OCI-M1 (cell line): ENCODE results near the gene B4GALNT4.
"Not testable (repeated sequence)": the region's sequence is repeated elsewhere in the genome, so short reads cannot be mapped to it uniquely, and the experiment has no call there.

ENCODE experiments used
- DNase-seq: peaks from one replicate; lab custom pipeline; 2025; lab: John Stamatoyannopoulos, UW

Gene B4GALNT4, protein sequence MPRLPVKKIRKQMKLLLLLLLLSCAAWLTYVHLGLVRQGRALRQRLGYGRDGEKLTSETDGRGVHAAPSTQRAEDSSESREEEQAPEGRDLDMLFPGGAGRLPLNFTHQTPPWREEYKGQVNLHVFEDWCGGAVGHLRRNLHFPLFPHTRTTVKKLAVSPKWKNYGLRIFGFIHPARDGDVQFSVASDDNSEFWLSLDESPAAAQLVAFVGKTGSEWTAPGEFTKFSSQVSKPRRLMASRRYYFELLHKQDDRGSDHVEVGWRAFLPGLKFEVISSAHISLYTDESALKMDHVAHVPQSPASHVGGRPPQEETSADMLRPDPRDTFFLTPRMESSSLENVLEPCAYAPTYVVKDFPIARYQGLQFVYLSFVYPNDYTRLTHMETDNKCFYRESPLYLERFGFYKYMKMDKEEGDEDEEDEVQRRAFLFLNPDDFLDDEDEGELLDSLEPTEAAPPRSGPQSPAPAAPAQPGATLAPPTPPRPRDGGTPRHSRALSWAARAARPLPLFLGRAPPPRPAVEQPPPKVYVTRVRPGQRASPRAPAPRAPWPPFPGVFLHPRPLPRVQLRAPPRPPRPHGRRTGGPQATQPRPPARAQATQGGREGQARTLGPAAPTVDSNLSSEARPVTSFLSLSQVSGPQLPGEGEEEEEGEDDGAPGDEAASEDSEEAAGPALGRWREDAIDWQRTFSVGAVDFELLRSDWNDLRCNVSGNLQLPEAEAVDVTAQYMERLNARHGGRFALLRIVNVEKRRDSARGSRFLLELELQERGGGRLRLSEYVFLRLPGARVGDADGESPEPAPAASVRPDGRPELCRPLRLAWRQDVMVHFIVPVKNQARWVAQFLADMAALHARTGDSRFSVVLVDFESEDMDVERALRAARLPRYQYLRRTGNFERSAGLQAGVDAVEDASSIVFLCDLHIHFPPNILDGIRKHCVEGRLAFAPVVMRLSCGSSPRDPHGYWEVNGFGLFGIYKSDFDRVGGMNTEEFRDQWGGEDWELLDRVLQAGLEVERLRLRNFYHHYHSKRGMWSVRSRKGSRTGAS

DNA sequence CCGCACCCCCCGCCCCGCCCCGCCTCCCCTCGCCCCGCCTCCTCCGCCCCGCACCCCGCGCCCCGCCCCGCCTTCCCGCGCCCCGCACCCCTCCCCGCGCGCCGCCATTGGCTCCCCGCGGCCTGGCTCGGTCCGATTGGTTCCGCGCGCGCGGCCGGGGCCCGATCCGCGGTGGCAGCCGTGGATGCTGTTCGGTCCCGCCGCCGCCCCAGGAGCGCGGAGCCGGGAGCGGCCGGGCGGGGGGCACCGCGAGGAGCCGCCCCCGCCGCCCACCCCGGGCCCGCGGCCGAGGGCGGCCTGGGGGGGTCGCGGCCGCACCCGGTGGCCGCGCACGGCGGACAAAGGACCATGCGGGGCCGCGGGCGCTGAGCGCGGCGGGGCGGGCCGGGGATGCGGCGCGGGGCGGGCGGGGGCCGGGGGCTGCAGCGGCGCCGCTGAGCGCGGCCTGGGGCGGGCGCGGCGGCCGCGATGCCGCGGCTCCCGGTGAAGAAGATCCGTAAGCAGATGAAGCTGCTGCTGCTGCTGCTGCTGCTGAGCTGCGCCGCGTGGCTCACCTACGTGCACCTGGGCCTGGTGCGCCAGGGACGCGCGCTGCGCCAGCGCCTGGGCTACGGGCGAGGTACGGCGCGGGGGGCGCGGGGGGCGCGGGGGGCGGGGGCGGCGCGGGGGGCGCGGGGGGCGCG, at the start of gene B4GALNT4:
B4GALNT4 (plus strand) TSS at position 164 of the 683 bp plus-strand sequence; CDS start at position 469, 305 bp downstream.
- DNase-seq, result no peak

DNA sequence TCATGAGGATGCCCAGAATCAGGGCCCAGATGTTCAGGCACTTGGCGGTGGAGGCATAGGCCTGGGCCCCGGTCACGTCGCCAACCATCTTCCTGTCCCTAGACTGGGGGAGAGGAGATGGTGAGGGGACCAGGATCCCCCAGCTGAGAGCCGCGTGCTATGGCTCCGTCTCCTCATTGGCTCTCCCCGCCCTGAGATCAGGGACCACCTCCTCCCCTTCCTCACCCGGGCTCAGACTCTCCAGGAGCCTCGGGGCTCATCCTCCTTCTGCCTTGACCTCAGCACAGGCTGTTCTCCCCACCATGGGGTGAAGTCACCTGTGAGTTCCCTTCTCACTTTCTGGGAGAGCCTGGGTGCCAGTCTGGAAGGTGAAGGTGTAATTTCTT, 49.4 kb upstream of the B4GALNT4 start:
- DNase-seq, result not testable (repeated sequence)

DNA sequence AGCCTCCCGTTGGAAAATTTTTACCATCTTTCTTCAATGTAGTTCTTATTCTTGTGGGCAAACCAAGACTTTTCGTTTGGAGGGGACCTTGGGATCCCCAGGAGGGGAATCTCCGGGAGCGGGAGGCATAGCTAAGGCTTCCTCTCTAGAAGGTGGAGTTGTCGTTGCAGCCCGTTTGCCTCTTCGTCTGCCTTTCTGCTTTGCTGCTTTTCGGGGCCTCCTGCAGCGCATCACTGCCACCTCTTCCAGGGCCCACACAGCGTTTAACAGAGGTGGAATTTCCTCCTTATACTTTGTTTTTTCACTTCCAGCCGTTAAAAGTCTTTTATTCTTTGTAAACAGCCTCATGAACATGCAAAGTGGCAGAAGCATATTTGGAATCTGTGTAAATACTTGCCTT, 45.1 kb upstream of the B4GALNT4 start:
- no peak for DNase-seq

DNA sequence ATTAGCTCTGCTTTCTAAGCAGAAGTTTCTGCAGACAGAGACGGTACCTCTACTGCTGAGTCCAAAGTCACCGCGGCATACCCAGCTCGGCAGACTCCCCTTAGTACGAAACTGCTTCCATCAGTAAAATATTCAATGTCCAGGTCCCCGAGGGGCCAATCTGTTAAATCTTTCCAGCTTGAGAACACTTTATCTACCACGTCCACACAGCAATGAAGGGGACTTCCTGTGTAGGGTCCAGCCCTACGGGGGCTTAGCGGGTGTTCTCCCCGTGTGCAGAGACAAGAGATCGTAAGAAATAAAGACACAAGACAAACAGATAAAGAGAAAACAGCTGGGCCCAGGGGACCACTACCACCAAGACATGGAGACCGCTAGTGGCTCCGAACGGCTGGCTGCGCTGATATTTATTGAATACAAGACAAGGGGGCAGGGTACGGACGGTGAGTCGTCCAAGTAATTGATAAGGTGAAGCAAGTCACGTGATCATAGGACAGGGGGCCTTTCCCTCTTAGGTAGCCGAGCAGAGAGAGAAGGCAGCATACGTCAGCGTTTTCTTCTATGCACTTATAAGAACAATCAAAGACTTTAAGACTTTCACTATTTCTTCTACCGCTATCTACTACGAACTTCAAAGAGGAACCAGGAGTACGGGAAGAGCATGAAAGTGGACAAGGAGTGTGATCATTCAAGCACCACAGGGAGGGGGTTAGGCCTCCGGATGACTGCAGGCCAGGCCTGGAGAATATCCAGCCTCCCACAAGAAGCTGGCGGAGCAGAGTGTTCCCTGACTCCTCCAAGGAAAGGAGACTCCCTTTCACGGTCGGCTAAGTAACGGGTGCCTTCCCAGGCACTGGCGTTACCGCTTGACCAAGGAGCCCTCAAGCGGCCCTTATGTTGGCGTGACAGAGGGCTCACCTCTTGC, 44.4 kb upstream of the B4GALNT4 start:
- not testable (repeated sequence) for DNase-seq

DNA sequence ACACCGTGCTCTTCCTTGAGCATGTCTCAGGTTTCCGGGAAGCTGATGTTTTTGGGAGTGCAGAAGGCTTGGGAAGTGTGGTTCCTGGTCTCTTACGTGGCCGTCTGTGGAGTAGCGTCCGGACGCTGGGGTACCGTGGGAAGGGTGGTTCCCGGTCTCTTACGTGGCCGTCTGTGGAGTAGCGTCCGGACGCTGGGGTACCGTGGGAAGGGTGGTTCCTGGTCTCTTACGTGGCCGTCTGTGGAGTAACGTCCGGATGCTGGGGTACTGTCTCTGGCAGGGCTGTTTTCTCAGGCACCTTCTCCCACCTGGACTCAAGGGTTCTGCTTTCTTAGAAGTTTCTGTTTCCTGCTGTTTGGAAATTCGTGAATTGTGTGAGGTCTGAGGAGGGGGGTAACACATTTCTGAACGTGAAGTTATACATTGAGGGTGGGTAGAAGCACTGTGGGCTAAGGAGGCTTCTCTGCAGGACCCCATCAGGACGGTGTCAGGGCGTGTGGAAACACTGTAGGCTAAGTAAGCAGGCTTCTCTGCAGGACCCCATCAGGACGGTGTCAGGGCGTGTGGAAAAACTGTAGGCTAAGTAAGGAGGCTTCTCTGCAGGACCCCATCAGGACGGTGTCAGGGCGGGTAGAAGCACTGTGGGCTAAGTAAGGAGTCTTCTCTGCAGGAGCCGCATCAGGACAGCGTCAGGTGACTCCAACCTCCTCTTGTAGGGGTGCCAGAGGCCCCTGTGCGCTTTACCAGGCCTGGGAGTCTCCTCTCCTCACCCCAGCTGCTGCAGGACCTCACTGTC, 43.3 kb upstream of the B4GALNT4 start:
- no peak for DNase-seq

DNA sequence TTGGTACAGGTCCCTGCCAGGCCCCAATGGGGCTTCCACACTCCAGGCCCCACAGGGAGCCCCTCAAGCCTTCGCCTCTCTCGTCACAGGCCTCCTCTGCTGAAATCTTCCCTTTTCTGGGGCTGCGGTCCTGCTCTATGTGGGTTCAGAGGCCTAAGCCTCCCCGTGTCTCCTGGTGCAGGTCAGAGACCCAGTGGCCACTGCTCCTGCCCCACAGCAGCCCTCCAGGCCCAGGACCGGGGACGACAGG, 42.8 kb upstream of the B4GALNT4 start:
- DNase-seq, result no peak

DNA sequence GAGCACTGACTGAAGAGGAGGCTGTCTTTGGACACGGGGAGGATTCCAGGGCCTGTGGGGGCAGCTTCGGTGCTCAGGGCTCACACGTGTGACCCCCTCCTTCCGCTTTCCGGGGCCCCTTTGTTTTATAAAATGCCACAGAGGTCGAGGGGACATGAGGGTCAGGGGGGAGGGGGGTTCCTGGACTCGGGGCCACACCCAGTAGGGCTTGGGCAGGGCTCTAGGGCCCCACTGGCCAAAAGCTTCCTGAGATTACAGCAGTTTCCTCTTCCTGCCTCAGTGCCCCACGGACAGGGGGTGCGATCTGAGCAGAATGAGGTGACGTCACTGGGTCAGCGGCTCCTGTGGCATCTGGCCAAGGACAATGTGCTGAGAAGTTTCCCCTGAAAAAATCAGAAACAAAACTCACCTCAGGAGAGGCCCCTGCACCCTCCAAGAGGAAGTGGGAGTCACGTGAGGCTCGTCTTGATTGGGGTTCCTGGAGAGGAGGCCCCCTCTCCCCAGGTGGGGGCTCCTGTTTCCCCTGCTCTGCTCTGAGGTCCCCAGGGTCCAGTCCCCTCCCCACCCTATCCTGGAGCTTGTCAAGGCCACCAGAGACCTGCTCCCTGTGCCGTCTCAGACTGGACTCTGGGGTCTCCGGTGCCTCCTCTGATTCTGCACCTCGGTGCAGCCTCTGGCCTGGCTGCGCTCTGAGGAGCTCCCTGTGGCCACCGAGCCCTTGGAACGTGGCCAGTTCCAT, 42.3 kb upstream of the B4GALNT4 start:
- DNase-seq, result peak; percentile 91

DNA sequence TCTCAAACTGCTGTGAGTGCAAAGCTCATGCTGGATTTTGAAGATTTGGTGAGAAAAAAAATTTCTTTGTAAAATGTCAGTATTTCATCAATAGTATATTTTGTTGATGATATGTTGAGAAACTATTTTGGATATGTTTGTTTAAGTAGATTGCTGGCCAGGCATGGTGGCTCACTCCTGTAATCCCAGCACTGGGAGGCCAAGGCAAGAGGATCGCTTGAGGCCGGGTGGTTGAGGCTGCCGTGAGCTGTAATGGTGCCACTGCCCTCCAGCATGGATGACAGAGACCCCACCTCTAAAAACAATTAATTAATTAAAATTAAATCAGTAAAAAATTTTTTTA, 41.7 kb upstream of the B4GALNT4 start:
- no peak for DNase-seq

DNA sequence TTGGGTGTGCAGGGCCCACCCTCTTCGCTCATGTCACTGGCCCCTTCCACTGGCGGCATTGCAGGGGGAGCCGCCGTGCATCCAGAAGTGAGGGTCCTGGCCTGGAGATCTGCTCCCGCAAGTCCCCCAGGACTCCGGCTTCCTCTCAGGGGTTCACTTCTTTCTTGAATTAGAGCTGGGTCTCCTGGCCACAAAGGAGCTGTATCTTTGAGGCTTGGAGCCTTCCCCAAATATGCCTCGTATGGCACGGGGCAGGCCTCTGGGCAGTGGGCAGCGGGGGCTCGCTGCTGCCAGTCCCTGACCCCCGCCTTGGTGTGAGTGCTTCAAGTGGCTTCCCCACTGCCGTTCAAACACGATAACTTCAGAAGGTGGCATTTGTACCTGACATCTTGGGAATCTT, 41.3 kb upstream of the B4GALNT4 start:
- no peak for DNase-seq

DNA sequence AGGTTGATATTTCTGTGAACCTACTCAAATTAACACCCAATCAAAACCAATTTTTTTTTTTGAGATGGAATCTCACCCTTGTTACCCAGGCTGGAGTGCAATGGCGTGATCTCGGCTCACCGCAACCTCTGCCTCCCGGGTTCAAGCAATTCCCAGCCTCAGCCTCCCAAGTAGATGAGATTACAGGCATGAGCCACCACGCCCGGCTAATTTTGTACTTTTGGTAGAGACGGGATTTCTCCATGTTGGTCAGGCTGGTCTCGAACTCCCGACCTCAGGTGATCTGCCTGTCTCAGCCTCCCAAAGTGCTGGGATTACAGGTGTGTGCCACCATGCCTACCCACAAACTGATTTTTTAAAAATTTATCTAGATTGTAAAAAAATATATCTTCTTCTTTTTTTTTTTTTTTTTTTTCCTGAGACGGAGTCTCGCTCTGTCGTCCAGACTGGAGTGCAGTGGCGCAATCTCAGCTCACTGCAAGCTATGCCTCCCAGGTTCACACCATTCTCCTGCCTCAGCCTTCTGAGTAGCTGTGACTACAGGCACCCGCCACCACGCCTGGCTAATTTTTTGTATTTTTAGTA, 40.7 kb upstream of the B4GALNT4 start:
- DNase-seq, result not testable (repeated sequence)

DNA sequence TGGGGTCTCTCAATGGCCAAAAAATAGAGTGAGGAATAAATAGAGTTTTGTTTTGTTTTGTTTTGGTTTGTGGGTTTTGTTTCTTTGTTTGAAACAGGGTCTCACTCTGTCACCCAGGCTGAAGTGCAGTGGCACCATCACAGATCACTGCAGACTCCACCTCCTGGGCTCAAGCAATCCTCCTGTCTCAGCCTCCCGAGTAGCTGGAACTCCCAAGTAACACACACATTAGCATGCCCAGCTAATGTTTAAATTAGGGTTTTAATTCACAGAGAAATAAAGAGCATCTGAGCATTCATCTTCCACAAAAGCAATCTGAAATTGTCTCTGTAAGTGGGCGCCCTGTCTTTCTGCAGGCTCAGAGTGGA, 39.4 kb upstream of the B4GALNT4 start:
- no peak for DNase-seq

DNA sequence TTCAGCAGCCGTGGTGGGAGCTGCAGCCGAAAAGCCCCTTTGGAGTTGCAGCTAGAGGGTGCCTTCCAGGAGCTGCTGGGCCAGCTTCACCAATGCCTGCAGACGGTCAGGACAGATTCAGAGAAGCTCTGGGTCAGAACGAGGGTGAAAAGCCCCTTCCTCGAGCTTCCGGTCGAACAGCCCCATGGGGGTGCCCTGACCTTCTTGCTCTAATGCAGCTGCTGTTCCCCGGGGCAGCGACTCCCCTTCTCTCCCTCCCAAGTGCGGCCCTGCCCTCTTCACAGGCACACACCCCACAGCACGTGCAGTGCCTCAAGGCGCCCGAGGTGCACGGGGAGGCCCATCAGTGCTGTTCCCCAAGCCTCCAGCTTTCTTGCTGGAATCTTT, 39.0 kb upstream of the B4GALNT4 start:
- no peak for DNase-seq

DNA sequence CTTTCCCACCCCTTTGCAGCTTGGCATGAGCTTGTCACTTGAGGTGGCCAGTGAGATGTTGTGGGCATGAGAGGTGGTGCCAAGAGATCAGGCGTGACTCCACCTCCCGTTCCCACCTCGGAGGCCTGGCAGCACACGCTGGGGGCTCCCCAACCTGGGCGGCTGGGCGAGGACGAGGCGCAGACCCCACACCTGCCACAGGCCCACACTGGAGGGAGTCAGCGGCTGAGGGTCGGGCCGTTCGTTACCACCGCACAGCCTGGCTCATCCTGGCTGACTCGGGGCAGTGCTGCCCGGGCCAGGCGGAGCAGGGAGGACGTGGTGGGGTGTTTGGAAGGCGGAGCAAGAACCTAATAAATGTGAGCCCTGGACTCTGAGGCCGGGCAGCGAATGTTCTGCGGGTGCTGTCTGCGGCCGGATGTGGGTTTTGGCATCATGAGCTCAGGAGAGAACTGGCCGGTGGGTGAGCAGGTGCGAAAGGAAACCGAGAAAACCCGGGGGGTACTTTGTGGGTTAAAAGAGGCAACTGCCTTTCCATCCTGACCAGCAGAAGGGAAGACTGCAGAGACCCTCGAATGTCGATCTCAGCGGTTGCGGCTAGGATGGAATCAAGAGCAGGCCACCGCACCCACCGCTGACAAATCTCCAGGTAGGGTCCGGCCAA, 38.5 kb upstream of the B4GALNT4 start:
- no peak for DNase-seq

DNA sequence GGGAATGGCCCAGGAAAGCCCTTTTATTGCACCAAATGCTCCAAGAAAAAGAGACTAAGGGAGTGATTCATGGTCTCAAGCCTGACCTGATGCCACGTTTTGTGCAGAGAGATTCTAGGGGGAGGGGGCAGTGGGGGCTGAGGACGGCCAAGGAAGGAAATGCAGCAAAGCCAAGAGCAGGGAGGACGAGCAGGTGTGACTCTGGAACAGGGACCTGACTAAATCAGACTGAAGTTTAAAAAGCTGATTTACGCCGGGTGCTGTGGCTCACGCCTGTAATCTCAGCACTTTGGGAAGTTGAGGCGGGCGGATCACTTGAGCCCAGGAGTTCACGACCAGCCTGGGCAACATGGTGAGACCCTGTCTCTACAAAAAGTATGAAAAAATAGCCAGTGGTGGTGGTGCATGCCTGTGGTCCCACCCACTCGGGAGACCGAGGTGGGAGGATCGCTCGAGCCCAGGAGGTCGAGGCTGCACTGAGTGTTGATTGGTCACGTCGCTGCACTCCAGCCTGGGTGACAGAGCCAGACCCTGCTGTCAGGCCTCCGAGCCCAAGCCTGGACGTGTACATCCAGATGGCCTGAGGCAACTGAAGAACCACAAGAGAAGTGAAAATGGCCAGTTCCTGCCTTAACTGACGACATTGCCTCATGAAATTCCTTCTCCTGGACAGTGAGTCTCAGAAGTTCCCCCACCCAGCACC, 37.8 kb upstream of the B4GALNT4 start:
- no peak for DNase-seq

DNA sequence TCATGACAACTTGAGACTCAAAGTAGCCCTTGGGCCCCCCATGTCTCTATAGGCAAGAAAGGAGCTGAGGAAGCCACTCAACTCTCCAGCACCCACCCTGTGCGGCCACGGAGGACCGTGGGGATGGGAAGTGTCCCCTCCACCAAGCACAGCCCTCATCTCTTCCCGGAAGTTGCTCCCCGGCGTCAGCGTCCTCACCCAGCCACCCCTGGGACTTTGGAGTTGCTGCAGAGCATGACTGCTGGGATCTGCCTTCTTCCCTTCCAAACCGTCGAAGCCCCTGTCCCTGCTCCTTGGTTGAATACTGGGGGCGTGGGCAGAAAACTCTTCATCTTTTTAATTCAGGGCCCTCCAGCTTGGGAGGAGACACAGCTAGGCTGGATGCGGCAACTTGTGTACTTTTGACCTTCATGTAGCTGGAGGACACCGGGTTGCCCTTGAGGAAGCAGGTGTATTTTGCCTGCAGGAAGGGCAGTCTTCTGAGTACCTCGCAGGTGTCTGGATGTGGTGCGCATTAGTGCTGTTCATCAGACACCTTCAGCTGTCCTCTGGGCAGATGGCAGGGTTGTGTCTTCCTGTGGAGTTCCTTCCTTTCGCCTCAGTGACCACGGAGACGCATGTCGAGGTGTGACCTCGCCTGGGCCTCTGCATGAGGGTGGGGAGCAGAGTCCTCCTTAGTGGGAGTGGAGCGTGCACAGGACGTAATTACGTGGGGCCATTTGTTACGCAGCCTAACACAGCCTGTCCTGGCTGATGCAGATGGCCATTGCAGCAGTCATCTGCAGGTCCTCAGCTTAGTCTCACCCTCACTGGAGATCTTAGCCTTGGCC, 36.4 kb upstream of the B4GALNT4 start:
- no peak for DNase-seq

DNA sequence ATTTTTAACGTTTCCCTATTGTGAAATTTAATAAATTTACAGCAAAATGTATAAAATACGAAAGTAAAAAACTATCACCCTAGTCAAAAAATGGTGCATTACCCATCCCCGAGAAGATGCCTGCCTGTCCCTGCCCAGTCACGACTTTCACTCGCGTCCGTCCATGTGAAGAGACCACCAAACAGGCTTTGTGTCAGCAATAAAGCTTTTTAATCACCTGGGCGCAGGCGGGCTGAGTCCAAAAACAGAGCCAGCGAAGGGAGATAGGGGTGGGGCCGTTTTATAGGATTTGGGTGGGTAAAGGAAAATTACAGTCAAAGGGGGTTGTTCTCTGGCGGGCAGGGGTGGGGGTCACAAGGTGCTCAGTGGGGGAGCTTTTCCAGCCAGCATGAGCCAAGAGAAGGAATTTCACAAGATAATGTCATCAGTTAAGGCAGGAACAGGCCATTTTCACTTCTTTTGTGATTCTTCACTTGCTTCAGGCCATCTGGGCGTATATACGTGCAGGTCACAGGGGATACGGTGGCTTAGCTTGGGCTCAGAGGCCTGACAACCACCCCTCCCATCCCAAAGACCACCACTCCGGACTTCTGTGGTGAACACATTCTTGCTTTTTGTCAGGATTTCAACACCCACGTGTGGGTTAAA, 35.6 kb upstream of the B4GALNT4 start:
- not testable (repeated sequence) for DNase-seq
